ENCODE results near the gene CENPN.
A peak's percentile ranks its signal among the peaks of the same experiment; 100 is the strongest.

CENPN gene

DNA sequence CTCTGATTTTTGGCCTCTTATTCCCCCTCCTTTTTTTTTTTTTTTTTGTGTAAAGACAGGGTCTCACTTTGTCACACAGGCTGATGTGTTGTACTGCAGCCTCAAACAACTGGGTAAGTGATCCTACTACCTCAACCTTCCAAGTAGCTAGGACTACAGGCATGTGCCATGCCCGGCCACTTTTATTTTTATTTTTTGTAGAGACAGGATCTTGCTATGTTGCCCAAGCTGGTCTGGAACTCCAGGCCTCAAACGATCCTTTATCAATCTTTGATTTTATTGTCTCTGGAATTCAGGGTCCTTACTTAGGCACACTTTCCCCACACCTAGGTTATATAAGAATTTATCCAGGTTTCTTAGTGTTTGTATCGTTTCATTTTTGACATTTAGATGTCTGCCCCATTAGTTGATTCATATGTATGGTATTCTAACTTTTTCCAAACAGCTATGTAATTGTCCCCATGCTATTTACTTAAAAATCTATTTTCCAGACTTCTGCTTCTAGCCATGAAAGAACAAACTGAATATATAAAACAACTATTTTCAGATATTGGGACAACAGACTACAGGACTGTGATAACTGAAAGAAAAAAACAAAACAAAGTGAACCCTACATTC lies 14.2 kb upstream of the CENPN start:
- no peak for DNase-seq

DNA sequence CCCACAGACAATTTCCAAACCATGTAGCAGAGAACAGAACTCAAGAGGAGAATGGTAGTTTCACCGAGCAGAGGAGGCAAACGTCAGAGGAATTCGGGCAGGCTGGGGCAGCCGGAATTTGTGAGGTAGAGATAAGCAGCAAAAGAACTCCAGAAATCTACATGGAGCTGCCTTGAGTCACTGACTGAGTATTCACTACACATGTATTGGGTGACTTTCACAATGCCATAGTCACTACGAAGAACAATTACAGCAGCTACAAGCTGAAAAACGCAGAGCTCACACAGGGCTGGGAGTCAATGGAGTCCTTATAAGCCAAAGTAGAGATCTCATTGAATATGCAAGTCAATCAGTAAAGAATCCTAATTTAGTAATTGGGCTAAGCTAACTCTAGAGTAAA lies 13.7 kb upstream of the CENPN start:
- DNase-seq: no peak

DNA sequence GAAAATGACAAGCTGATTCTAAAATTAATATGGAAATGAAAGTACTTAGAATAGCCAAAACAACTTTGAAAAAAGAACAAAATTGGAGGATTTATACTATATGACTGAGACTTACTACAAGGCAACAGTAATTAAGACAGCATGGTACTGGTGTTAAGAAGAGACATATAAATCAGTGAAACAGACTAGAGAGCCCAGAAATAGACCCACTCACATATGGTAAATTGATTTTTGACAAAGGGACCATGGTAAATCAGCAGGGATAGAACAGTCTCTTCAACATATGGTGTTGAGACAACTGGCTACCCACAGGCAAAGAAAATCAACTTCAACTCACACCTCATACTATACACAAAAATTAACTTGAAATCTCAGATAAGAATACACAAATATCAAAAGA lies 13.2 kb upstream of the CENPN start:
- DNase-seq: no peak

DNA sequence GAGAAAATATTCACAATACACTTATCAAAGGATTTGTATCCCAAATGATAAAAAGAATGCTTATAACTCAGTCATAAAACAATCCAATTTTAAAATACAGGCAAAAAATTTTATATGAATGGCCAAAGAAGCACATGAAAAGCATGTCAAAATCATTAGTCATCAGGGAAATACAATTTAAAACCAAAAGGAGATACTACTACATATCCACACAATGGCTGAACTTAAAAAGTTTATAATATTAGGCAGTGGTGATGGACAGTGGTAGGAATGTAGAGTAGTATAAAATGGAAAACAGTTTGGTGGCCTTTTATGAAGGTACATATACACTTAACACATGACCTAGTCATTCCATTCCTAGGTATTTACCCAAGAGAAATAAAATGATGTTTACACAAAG lies 12.6 kb upstream of the CENPN start:
- DNase-seq: no peak

DNA sequence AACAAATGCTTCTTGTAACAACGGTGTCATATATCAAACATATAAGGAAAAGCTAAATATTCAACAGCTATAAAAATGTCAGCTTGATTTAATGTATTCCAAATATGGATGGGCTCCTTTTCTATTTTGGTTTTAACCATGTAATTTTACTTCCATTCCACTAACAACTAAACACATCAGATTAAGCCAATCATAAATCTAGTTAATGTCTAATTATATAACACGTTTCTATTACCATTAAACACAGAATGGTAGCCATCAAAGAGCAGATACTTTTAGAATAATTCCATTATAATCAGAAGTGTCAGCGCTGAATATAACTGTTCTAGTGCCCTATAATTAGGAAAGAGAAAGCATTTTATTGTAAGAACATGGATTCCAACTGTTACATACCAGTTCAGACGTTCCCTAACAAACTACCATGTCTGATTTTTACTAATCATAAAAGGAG lies 10.3 kb upstream of the CENPN start:
- DNase-seq: no peak

DNA sequence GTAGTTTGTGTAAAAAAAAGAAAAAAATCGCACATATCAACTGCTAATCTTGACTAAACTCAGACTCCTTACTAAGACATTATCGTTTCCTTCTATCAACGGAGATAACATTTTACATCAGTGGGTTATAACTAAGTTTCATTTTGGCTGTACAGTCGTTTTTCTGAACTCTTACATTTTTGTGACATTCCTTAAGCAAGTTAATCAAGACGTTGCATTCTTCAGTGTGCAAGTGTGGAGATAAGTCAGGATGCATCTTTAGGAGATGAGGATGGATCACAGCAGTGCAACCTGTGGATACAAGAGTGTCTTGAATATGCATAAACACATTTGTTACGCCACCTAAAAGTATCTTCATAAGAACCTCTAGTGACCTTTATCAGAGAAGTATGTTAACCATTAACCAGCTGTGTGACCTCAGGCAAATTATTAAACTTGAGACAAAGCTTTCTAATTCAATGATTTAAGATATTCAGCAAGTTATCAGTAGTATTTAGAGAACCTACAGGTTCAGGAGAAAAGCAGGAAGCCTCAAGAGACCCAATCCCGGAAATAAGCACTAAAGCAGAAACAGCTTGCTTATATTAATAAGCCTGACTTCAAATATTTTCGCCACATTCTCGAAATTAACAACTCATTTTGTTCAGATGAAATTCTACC lies 9.7 kb upstream of the CENPN start:
- DNase-seq: no peak

DNA sequence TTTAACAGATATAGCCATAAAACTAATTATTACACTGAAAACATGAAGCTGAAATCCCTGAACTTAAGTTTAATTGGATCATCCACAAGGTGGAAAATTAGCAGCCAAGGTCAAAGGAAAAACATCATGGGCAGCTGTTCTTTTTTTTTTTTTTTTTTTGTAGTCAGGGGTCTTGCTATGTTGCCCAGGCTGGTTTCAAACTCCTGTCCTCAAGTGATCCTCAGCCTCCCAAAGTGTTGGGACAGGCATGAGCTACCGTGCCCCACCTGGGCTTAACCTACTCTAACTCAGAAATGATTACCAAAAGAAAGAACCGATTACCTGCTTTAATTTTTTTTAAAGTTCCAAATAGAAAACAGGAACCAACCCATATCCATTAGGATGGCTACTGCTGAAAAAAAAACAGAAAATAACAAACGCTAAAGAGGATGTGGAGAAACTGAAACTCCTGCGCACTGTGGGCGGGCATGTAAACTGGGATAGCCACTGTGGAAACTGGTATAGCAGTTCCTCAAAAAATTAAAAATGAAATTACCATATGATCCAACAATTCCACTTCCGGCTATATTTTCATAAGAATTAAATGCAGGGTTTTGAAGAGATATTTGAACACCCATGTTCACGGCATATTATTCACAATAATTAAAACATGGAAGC lies 8.9 kb upstream of the CENPN start:
- DNase-seq: no peak

DNA sequence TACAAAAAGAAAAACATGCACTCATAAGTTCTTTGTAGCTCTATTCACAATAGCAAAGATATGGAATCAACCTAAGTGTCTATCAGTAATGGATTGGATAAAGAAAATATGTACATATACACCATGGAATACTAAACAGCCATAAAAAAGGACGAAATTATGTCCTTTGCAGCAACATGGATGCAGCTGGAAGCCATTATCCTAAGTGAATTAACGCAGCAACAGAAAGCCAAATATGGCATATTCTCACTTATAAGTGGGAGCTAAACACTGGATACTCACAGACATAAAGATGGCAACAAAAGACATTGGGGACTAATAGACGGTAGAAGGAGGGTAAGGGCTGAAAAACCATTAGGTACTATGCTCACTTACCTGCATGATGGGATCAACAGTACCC lies 6.1 kb upstream of the CENPN start:
- no peak for DNase-seq

DNA sequence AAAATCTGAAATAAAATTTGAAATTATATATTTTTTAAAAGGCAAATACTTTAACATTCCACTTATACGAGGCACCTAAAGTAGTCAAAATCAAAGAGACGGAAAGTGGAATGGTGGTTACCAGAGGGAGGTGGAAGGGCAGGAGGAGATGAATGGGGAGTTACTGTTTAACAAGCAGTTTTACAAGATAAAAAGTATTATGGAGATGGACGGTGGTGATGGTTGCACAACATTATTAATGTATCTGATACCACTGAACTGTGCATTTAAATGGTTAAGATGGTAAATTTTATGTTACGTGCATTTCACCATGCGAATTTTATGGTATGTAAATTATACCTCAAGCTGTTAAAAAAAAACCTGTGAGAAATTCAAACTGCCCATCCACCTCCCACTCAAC lies 5.7 kb upstream of the CENPN start:
- DNase-seq: no peak

DNA sequence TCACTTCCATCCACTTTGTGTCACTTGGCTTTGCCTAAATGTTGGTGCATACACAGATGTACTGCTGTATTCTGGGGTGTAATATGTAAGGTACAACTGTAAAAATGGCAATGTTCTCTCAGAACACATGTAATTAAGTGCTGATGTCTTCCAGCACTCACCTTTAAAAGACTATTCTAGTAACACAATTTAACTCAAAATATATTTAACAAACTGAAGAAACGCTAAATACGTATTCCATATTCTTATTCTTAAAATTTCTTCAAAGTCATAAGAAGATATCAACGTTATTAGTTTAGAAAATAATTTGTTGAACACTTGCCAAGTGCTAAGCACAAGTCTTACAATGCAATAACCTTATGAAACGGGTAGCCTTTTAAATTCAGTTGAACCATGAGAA lies 4.0 kb upstream of the CENPN start:
- no peak for DNase-seq

DNA sequence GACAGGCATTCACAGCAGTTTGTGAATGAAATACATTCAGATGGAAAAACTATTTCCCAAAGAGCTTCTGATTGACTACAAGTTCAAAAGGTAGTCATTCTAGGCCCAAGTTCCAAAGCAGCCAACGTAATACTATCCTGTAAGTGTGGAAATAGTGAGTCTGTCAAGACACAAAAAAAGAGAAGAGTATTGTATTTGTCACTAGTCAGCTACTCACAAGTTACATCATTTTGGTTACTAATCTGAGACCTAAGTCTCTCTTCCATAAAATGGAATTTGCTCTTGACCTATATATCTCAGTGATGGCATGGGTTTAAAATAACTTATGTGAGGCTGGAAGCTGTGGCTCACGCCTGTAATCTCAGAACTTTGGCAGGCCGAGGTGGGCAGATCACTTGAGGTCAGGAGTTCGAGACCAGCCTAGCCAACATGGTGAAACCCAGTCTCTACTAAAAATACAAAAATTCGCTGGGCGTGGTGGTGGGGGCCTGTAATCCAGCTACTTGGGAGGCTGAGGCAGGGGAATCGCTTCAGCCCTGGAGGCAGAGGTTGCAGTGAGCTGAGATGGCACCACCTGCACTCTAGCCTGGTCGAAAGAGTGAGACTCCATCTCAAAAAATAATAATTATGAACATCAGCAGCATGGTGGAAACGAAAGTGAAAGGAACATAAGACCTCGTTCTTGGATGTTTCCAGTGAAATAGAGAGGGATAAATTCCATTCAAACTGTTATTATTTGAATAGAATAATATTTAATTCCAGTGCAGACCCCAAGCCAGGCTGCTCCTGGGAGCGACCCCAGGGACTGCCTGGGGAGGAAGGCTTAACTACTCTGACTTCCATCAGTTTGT lies 3.2 kb upstream of the CENPN start:
- DNase-seq: peak in 1 of 2 donors; percentile 10

DNA sequence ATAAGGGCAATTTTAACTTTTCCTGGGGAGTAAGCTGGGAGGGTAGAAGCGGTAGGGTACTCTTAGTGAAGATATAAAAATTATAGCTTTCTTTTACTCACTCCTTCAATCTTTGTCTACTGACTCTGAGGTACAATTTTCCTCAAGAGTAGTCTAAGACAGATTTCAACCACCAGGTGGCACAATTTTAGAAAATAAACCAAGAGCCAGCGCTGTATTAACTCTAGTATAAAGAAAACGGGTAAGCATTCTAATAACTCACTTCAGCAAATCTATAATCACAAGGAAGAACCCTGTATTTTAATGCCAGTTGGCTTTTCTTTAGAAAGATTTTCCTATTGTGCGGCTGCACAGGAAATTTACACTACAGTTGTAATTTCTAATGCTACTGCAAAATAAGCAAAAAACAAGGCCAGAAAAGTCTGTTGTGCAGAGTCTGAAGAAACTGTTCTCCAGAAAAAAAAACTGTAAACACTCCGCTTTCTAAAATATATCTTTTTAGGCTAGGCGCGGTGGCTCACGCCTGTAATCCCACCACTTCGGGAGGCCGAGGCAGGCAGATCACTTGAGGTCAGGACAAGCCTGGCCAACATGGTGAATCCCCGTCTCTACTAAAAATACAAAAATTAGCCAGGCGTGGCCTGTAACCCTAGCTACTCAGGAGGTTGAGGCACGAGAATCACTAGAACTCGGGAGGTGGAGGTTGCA lies 2.2 kb upstream of the CENPN start:
- DNase-seq: peak in 1 of 2 donors; percentile 34

DNA sequence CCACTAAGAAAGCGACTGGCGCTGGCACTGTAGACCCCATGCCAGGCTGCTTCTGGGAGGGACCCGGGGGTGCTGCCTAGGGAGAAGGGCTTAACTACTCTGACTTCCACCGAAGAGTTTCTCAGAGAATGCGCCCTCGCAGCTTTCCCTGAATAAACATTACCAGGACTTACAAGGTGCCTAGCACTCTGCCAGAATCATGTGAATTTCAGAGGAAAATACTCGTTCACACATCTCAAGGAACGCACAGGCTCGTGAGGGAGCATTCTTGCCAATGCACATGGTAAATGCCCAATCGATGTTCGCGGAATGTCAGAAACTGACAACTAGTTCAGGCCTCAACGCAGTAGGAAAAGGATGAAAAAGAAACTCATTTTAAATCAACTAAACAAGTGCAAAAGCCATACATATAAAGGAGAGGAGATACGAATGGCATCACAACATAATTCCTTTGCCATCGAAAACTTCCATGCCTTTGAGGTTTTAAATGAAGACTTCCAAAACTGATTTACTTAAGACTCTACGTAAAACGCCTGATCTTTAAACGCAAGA lies 1.3 kb upstream of the CENPN start:
- no peak for DNase-seq

DNA sequence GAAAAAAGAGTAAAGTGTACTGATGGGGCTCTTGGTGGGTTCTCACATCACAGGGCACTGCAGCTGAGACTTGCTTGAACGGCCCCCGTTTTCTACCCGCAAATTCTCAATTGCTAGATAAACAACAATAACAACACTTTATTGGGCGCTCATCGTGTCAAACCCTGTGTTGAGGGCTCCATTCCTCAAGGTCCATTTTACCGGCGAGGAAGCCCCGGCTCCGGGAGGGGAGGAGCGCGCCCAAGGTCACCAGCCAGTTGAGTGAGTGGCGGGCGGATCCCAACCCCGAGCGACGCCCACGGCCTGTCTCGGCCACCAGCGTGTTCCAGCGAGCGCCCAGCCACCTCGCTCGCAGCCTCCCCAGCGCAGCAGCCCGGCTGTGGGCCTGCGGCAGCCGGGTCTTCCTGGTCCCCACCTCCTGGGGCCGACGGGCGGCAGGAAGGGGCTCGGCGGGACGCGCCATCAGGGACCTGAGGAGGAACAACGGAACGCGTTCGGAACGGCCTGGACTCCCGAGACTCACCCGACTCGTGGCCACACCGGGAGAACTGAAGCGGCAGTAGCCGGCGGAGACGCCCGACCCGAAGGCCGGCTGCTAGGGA lies 702 bp upstream of the CENPN start:
- peak; percentile 79 for DNase-seq

DNA sequence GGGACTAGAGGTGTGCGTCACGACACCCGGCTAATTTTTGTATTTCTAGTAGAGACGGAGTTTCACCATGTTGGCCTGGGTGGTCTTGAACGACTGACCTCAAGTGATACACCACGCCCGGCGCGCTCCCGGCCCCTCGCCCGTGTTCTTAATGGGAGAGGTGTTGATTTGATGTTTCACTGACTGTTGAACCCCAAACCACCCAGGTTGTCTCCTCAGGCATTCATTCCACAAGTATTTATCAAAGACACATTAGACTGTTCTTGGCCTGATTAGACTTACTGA lies 1.4 kb downstream of the CENPN start:
- DNase-seq: no peak

DNA sequence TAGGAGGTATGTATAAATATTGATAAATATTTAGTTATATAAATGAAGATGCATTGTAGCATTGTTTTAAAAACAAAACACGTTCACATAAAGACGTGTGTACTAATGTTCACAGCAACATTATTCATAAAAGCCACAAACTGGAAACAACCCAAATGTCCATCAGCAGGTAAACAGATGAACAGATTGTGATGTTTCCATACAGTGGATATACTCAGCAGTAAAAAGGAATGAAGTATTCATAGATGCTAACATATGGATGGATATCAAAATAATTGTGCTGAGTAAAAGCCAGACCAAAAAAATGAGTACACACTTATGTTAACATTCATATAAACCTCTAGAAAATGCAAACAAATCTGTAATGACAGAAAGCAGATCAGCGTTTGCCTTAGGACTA lies 6.0 kb downstream of the CENPN start:
- DNase-seq: no peak

DNA sequence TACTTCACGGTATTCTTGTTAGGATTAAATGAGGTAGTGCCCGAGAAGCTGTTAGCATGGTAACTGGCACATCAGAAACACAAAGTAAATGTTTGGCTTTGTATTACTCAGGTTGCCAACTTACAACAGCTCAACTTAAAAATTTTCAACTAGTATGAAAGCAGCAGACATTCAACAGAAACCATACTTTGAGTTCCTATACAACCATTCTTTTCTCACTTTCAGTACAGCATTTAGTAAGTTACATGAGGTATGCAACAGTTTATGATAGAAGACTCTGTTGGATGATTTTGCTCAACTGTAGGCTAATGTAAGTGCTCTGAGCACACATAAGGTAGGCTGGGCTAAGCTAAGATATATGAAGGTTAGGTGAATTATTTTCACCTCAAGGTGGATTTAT lies 7.7 kb downstream of the CENPN start:
- no peak for DNase-seq

DNA sequence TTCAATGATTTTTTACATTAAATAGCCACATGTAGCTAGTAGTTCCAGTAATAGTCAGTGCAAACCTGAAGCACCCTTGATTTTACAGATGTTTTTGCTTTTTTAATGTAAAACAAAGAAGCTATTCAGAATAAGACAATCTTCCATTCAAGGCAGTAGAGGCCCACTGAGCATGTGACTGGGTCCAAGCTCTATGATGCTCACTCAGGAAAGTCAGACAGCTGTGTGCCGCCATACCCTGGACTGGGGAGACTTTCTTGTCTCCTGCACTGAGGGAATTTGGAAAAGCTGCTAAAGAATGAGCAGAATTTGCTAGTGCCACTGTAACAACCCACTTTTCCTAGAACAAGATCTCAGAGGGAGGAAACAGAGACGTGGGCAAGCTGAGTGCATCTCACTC lies 11.5 kb downstream of the CENPN start:
- no peak for DNase-seq

DNA sequence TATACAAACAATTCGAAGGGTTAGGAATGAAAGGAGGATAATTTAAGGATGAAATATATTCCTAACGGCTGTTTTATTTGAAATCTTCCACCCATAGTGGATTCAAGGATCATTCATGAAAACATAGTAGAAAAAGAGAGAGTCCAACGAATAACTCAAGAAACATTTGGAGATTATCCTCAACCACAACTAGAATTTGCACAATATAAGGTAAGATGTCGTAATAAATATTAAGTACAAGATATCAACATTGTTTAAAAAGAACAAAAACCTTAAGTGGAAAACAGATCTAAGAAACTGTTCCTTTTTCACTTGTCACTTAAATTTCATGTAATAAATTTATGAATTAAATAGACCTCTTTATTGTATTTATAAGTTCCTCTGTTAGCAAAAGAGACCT lies 19.4 kb downstream of the CENPN start:
- no peak for DNase-seq

DNA sequence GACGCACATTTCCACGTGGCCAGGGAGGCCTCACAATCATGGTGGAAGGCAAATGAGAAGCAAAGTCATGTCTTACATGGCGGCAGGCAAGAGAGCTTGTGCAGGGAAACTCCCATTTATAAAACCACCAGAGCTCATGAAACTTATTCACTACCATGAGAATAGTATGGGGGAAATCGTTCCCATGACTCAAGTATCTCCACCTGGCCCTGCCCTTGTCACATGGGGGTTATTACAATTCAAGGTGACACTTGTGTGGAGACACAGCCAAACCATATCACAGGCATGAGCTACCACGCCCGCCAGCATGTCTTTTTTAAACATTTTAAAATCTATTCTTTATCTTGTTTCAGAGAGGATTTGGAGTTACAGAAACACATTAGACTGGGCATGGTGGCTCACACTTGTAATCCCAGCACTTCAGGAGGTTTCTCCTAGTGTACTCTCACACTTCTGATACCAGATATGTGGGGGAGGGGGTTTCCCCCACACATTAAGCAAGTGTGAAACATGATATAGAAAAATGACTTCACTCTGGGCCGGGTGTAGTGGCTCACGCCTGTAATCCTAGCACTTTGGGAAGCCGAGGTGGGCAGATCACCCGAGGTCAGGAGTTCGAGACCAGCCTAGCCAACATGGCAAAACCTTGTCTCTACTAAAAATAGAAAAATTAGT lies 23.1 kb downstream of the CENPN start:
- DNase-seq: peak in 1 of 2 donors; percentile 26

DNA sequence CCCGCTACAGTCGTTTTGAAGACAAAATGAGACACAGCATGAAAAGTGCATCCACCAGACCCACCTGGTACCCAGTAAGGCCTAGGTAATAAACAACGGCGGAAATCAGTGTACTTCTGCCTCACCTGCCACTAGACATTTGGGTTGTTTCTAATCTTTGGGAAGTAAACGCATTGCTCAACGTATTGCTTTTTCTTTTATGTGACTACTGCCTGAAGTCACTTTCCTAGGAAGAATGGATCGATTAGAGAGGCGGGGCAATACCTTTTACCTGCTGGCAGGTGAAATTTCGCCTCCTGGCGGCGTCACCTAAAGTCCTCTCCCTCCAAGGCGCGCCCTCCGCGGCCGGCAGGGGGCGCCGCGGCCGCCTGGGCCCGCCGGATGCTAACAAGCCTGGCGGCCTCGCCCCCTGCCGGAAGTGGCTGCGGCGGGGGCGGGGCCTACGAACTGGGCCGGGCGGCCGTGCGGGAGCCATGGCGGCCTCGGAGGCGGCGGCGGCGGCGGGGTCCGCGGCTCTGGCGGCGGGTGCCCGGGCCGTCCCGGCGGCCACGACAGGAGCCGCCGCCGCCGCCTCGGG lies 28.5 kb downstream of the CENPN start, which contains the start of gene ATMIN:
TSS of gene ATMIN (plus strand) at position 445 of the 577 bp plus-strand sequence. CDS start at position 474, 29 bp downstream.
- DNase-seq: peak; percentile 89 to 90
